Suppressor macrophage (primary cell): ENCODE data around the gene TNNT1.

Source experiments
- DNase-seq, 4 experiments: peaks; one replicate each; pipeline ENCODE4 v3.0.0-alpha.2; 2020 to 2022

TNNT1 gene

DNA sequence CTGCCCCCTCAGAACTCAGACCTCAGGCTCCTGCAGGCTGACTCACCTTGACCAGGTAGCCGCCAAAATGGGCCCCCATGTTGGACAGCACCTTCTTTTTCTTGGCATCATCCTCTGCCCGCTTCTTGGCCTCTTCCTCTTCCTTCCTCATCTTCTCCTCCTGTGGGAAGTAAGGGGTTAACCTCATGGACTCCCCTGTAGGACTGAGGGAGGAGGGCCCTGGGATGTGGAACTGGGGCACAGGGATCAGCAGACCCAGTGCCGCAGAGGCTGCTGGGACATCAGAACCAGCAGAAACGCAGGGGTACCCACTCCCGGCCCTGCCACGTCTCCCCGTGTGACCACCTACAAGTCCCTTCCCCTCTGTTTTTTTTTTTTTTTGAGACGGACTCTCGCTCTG, 11.1 kb downstream of the TNNT1 start:
- no peak for DNase-seq

DNA sequence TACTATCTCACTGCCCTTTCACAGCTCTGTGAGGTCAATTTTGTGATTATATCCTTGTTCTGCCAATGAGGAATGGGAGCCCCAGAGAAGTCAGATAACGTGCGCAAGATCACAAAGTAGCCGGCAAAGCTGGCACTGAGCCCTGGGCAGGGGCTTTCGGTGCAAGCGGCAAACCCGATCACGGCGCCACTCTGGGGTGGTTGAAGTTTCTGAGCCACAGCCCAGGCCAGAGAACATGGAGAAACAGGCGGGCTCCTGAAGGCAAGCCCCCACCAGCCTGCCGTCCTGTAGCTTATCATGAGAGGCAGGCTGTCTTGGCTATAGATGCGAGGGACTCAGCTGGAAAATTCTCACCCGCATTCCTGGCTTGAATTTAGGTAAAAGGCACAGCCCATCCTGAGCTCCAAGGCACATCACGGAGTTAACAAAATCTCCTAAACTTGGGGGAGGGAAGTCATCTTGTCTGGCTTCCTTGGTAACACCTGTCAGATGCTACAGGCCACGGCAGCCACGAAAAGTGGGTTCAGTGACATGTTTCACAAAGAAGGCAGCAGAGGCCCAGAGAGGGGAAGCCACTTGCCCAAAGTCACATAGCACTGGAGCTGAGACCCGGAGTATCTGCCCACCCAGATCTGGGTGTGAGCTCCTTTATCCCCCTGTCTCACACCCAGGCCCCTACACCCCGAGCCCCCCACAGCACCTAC, 12.5 kb downstream of the TNNT1 start:
- DNase-seq = no peak

DNA sequence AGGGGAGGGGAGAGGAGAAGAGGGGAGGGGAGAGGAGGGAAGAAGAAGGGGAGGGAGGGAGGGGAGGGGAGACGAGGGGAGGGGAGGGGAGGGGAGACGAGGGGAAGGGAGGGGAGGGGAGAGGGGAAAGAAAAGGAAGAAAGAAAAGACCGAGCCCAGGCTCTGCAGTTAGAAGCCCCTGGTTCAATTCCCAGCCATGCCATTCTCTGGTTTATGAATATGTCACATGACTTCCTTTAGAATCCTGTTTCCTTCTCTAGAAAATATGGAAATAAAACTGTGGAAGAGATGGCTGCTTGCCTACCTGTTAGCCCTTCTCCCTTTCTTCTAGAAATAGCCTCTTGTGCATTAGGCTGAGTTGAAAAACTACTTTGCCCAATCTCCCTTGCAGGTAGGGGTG, 14.3 kb downstream of the TNNT1 start:
- no peak for DNase-seq

DNA sequence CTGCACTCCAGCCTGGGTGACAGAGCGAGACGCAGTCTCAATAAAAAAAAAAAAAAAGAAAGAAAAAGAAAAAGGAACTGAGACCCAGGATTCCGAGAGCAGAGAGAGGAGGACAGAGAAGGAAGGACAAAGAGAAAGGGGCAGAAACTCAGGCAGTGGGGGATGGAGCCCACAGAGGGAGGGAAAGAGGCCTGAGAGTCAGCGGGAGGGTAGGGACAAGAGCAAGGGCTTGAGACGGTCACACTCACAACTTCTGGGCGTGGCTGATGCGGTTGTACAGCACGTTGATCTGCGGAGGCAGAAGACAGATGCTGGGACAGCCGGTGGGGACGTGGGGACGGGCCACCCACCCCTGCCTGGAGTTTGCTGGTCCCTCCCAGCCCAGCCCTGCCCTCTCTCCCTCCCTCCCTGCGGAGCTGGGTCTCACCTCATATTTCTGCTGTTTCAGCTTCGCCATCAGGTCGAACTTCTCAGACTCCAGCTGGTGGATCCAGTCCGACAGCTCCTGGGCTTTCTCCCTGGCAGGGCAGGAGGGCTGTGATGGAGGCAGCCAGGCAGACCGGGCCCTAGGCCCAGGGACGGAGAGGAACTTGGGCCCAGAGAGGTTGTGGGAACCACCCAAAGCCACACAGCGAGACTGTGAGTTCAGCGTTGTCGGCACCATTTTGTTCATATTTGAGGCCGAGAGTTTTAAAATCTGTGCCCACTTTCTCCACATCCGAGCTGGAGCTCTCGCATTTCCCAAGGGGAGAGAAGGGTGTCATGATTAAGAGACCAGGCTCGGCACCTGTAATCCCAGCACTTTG, 15.2 kb downstream of the TNNT1 start:
- peak in 2 of 4 experiments; percentile 28 to 29 for DNase-seq

DNA sequence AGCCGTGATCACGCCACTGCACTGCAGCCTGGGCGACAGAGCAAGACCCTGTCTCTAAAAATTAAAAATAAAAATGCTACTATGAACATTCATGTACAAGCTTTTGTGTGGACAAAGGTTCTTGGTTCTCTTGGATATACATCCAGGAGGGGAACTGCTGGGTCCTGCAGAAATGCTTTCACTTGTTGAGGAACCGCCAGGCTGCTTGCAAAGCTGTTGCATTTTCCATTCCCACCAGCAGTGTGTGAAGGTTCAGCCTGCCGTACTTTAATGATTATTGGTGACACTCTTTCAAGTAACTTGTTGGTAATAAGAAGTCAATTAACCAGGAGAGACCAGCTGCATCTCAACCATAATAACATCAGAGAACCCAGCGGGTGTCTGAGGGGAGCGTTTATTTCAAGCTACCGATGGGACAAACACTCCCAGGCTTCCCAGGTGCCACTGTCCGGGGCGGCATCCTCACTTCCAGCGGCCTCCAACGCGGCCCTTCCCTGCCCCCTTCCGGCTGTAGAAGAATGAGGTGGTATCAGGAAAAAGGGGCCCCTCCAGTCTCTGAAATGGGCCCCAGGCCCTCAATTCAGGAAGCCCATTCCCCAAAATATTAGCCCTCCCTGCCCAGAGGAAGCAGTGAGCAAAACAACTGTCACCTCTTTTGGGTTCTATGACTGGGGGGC, 16.4 kb downstream of the TNNT1 start:
- DNase-seq = peak in 3 of 4 experiments; percentile 23 to 41 (median 32)

DNA sequence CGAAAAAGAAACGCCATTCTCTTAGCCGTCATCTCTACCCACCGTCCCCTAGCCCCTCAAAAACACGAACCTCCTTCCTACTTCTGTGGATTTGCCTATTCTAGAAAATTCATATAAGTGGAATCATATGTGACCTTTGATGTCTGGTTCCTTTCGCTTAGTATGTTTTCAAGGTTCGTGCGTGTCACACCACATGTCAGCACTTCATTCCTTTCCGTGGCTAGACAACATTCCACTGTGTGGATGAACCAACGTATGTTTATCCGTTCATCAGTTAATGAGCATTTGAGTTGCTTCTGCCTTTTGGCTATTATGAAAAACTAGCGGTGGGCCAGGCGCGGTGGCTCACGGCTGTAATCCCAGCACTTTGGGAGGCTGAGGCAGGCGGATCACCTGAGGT, 17.6 kb downstream of the TNNT1 start:
- no peak for DNase-seq

DNA sequence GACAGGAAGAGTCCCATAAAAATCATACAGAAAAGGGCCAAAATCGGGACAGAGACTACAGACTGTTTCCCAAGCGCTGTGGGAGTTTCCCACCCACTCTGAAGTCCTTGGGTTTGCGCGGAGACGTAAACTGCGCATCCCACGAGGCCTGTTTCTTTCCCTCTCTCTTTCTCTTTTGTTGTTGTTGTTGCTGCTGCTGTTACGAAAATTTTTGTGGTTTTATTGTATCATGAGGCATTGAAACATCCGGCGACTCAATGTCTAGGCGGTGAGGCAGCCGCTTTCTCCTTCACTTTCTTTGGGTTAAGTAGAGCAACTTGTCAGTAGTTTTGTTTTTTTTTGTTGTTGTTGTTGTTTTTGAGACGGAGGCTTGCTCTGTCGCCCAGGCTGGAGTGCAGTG, 30.0 kb downstream of the TNNT1 start:
- peak in 3 of 4 experiments; percentile 24 to 43 (median 39) for DNase-seq

DNA sequence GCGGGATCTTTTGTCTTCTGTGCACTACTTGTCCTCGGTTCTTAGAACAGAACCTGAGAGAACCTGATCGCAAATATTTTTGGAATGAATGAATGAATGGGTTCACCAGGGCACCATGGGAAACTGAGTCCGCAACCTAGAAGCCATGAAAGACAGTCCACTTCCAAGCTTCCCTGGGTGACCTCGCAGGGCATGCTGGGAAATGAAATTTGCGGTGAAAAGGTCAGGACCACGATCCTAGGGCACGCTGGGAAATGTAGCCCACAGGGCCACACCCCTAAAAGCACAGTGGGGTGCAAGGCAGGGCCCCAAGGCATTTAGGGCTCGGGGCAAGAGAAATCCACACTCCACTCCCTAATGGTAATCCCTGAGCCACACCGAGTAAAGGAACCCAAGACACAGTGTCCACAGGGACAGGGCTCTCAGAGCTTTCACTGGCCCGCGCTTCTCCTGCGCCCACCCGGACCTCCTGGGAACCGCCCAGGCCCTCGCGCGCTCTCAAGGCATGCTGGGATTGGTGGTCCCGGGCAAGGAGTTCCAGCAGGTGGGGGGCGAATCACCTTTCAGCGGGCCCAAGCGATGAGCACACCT, 30.5 kb downstream of the TNNT1 start:
- DNase-seq = peak; percentile 42 to 70 (median 55)

DNA sequence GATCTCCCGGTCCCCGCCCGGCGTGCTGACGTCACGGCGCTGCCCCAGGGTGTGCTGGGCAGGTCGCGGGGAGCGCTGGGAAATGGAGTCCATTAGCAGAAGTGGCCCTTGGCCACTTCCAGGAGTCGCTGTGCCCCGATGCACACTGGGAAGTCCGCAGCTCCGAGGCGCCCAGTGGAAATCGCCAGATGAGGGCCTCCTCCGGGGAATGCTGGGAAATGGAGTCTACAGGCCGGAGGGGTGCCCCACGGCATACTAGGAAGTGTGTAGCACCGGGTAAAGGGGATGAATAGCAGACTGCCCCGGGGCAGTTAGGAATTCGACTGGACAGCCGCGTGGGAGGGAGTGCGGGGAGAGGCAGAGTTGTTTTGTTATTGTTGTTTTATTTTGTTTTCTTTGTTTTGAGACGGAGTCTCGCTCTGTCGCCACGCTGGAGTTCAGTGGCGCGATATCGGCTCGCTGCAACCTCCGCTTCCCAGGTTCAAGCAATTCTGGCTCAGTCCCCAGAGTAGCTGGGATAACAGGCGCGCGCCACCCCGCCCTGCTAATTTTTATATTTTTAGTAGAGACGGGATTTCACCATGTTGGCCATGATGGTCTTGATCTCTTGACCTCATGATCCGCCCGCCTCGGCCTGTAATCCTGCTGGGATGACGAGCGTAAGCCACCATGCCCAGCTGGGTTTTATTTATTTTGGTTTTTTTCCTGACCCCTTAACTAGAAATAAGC, 31.2 kb downstream of the TNNT1 start:
- DNase-seq = peak; percentile 98 to 99 (median 99)

DNA sequence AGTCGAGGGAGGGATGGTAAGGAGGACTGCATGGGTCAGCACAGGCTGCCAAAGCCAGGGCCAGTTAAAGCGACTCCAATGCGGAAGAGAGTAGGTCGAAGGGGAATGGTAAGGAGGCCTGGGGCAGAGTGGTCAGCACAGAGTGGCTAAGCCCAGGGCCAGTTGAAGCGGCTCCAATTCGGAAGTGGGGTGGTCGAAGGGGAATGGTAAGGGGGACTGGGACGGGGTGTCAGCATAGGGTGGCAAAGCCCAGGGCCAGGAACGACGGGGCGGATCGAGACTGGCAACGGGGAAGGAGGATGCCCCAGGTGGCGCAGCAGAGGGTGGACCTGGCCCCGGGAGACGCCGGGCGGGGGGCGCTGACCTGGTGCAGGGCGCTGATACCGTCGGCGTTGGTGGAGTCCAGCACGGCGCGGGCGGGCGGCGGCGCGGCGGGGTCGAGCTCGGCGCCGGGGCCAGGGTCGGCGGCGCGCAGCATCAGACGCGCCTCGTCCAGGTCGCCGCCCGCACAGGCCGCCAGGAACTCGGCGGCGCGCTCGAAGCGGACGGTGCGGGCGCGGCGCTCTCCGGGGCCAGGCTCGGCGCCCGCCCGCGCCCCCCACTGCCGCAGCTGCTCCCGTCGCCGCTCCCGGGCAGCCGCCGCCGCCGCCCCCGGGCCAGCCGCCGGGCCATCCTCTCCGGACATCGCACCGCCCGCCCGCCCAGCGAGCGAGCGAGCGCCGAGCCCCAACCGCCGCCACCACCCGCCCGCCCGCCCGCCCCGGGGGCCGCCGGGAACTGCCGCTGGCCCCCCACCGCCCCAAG, 31.9 kb downstream of the TNNT1 start, which contains the start of gene PPP1R12C:
TSS of gene PPP1R12C (minus strand) at position 779 of the 804 bp plus-strand sequence. CDS start at position 685, 94 bp downstream.
- DNase-seq = peak; percentile 14 to 53 (median 43)

DNA sequence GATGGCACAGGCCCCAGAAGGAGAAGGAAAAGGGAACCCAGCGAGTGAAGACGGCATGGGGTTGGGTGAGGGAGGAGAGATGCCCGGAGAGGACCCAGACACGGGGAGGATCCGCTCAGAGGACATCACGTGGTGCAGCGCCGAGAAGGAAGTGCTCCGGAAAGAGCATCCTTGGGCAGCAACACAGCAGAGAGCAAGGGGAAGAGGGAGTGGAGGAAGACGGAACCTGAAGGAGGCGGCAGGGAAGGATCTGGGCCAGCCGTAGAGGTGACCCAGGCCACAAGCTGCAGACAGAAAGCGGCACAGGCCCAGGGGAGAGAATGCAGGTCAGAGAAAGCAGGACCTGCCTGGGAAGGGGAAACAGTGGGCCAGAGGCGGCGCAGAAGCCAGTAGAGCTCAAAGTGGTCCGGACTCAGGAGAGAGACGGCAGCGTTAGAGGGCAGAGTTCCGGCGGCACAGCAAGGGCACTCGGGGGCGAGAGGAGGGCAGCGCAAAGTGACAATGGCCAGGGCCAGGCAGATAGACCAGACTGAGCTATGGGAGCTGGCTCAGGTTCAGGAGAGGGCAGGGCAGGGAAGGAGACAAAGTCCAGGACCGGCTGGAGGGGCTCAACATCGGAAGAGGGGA, 32.7 kb downstream of the TNNT1 start:
- peak; percentile 79 to 91 (median 87) for DNase-seq

DNA sequence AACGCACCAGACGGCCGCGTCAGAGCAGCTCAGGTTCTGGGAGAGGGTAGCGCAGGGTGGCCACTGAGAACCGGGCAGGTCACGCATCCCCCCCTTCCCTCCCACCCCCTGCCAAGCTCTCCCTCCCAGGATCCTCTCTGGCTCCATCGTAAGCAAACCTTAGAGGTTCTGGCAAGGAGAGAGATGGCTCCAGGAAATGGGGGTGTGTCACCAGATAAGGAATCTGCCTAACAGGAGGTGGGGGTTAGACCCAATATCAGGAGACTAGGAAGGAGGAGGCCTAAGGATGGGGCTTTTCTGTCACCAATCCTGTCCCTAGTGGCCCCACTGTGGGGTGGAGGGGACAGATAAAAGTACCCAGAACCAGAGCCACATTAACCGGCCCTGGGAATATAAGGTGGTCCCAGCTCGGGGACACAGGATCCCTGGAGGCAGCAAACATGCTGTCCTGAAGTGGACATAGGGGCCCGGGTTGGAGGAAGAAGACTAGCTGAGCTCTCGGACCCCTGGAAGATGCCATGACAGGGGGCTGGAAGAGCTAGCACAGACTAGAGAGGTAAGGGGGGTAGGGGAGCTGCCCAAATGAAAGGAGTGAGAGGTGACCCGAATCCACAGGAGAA, 33.5 kb downstream of the TNNT1 start:
- no peak for DNase-seq

DNA sequence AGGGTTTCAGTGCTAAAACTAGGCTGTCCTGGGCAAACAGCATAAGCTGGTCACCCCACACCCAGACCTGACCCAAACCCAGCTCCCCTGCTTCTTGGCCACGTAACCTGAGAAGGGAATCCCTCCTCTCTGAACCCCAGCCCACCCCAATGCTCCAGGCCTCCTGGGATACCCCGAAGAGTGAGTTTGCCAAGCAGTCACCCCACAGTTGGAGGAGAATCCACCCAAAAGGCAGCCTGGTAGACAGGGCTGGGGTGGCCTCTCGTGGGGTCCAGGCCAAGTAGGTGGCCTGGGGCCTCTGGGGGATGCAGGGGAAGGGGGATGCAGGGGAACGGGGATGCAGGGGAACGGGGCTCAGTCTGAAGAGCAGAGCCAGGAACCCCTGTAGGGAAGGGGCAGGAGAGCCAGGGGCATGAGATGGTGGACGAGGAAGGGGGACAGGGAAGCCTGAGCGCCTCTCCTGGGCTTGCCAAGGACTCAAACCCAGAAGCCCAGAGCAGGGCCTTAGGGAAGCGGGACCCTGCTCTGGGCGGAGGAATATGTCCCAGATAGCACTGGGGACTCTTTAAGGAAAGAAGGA, 34.4 kb downstream of the TNNT1 start:
- no peak for DNase-seq

DNA sequence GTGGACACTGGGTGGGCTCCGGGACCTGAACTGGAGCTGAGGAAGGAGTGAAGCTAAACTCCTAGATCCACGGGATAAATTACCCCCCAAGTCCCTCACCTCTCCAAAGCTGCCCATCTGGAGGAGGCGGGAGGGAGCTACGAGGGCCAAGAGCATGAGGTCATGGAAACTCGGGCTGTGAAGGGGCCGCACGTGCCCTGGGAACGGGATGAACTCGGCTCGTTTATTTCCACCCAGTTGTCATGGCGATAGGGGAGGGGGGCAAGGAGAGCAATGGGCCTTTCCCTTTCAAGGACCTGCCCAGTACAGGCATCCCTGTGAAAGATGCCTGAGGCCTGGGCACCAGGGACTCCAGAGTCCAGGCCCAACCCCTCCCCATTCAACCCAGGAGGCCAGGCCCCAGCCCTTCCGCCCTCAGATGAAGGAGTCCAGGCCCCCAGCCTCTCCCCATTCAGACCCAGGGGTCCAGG, 35.4 kb downstream of the TNNT1 start:
- no peak for DNase-seq

DNA sequence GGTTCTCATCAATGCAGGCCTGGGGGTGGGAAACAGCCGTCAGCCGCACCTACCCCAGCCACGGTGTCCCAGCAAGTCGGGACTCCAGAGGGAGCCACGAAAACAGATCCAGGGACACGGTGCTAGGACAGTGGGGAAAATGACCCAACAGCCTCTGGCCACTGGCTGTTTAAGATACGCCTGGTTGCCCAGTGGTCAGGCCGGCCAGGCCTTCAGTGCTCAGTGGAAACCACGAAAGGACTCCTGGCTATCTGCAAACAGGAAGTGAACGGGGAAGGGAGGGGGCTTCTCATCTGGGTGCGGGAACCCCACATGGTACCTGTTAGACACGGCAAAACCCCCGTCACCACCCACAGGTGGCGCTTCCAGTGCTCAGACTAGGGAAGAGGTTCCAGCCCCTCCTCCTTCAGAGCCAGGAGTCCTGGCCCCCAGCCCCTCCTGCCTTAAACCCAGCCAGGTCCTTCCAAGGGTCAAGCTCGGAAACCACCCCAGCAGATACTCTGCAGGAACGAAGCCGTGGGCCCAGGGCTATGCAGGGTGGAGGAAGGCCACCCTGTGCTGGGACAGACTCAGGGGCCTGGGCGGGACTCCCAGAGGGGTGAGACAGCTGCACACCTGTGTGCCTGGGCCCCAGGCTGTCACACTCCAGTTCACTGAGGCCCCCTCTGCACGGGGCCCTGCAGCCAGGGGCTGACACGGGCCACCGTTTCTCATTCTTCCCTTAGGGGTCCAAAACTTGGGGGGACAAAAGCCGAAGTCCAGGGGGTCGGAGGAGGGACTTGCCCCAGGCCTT, 36.0 kb downstream of the TNNT1 start:
- no peak for DNase-seq

DNA sequence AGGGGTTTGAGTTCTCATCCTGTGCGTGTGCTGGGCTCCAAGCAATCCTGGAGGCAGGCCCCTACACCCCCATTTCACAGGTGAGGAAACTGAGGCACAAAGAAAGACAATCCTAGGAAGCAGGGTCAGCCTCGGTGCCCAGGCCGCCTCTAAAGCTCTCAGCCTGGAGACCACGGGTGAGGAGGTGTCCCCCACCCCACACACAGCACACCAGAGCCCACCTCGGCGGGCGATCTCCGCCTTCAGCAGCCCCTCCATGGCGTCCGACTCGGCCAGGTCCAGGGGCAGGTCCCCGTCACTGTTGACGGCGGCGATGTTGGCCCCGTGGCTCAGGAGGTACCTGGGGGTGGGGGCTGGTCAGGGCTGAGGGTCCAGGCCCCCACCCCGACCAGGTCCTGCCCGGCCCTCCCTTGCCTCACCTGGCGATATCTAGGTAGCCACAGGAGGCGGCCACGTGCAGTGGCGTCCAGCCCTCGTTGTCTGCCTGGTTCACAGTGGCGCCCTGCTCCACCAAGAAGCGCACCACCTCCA, 36.7 kb downstream of the TNNT1 start:
- DNase-seq = no peak

DNA sequence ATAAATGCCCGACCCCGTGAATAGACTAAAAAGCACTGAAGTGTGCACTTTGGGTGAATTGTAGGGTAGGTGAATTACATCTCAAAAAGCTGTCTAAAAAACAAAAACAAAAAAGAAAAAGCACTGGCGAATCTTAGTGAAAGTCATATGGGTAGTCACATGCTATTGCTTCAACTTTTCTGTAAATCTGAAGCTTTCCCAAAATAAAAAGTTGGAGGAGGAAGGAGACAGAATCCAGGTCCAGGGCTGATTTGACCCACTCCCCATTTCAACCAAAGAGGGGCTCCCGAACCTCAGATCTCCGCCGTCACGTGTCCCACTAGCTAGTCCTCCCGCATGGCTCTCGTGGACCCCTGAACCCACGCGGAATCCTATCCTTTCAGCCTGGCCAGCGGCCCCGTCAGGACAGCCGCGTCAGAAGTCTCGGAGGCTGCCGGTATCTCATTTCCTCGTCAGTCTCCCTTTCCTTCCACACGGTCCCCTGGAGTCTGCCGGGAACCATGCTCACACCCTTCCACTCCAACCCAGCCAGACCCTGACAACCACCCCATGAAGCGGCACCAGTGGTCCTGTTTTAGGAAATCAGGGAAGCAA, 37.7 kb downstream of the TNNT1 start:
- DNase-seq = no peak
